NB4 (cell line): ENCODE data around the gene BBS4.

Experiments
- CTCF ChIP-seq: IDR thresholded peaks from one replicate; pipeline ENCODE4 v1.5.1; 2012; ENCODE audit warnings: low read depth, low read length
- MAX ChIP-seq: IDR thresholded peaks from 2 replicates; pipeline ENCODE4 v1.6.1; 2011; ENCODE audit warnings: low read depth, low read length
- MYC ChIP-seq: IDR thresholded peaks from 2 replicates; pipeline ENCODE4 v1.6.1; 2011; ENCODE audit warnings: low read depth, low read length
- POLR2A ChIP-seq: IDR thresholded peaks from 2 replicates; pipeline ENCODE4 v1.6.1; 2011; ENCODE audit warnings: mild to moderate bottlenecking; ENCODE audit not compliant: insufficient read length; ENCODE audit errors: extremely low read depth

GRCh38 chr15:72698938-72699337 is 12.9 kb downstream of the BBS4 start:
- TF ChIP-seq CTCF (no peak), MAX (no peak), POLR2A (no peak), MYC (no peak)
